Activated T-cell treated with anti-CD3 and anti-CD28 coated beads for 48 hours (primary cell): ENCODE data around the gene IGIP.

Experiments
- DNase-seq: peaks from one replicate; pipeline ENCODE4 v3.0.0-alpha.2; 2020; ENCODE audit warnings: low read depth

The IGIP gene

GRCh38 chr5:140125637-140126036 is at the start of gene IGIP:
Gene IGIP, plus strand, starts transcription at chr5:140125937. Its CDS starts 2,540 bp downstream, at chr5:140128477.
- DNase-seq, result no peak

- DNase-seq, result no peak
Measured at GRCh38 chr5:140076142-140076541, 49.6 kb upstream of the IGIP start.

DNA sequence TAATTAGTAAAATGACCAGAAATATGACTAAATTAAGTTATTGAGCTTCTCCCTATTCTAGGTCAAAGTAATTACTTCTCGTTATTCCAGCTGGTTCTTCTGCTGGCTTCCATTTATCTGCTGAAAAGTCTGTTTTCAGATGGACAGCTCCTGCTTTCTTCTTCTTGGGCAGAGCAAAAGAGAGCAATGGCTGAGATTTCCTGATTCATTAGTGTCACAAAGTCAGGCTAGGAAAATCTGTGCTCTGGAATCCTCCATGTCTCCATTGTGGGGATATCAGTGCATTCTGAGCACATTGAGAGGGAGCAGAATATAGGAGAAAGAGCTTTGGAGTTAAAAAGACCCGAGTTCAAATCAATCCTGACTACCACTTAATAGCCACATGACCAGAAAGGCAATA is 48.9 kb upstream of the IGIP start:
- no peak for DNase-seq

GRCh38 chr5:140083120-140083519 is 42.6 kb upstream of the IGIP start:
- no peak for DNase-seq

GRCh38 chr5:140083650-140084049 is 42.1 kb upstream of the IGIP start:
- DNase-seq, result no peak

- DNase-seq, result no peak
Measured at GRCh38 chr5:140084541-140084940, 41.2 kb upstream of the IGIP start.

GRCh38 chr5:140090251-140090650 is 35.5 kb upstream of the IGIP start:
- no peak for DNase-seq

DNA sequence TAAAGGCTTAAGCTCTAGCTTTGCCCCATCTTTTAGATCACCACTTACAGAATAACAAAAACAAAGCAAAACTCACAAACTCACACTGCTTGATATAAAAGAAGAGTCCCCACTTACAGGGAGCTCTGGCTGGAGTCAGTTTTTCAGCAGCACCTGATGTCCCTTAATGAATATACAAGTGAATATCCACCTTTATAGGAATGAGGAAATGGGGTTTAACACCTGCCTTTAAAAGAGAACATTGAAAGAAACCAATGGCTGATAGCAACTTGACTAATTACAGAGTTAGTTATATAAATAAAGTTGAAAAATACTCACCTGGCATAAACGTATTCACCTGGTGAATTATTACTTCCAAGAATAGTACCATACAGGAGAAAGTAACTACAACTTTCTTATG is 32.6 kb upstream of the IGIP start:
- DNase-seq, result no peak

- no peak for DNase-seq
Measured at GRCh38 chr5:140093866-140094265, 31.9 kb upstream of the IGIP start.

GRCh38 chr5:140094889-140095288 is 30.8 kb upstream of the IGIP start:
- no peak for DNase-seq

DNA sequence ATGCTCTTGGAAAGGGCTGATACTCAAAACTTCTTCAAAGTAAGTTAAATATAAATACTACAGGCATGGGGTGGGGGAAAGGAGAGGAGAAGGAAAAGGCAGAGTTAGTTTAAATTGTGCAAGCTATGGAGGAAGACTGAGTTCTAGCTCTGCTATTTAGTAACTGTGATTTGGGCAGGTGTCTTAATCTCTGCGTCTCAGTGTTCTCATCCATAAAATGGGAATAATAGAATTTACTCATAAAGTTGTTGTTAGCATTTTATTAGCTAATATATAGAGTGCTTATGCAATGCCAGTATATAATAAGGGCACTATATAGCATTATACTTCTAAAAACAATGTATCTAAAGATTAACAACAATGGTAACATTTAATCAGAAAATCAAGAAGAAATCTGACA is 24.6 kb upstream of the IGIP start:
- DNase-seq, result no peak

DNA sequence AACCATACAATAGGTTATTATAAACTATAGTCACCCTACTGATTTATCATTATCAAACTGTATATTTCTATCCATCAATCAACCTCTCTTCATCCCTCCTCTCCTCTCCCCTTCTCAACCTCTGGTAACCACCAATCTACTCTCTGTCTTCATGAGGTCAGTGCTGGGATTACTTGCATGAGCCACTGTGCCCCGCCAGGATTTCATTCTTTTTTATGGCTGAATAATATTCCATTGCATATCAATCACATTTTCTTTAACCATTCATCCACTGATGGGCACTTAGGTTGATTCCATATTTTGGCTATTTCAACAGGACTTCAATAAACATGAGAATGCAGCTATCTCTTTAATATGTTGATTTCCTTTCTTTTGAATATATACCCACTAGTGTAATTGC is 22.6 kb upstream of the IGIP start:
- no peak for DNase-seq

GRCh38 chr5:140104100-140104499 is 21.6 kb upstream of the IGIP start:
- no peak for DNase-seq

- DNase-seq, result no peak
Measured at GRCh38 chr5:140106101-140106500, 19.6 kb upstream of the IGIP start.

DNA sequence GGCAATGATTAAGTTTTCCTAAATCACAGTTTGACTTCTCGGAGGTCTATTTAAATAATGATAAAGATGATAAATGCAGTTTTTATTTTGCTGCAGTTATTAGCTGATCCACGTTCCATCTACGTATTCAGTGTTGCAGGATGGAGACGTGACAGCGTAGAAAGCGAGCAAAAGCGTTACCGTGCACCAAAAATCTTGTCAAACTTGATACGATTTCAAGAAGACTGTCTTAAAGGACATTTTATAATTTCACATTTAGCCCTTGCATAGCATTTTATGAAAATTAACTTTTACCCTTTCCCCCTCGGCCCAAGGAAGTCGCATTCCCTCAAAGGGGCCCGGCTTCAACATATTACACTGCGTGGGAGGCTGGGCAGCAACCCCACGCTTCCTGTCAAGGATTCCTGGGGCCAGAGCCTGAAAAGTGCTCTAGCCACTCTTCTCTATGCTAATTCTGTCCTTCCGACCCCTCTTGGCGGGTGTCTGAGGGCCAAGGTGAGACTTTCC is 18.9 kb upstream of the IGIP start:
- no peak for DNase-seq

- DNase-seq, result peak; percentile 92
Measured at GRCh38 chr5:140107312-140108092, 18.2 kb upstream of the IGIP start.

- no peak for DNase-seq
Measured at GRCh38 chr5:140108093-140109017, 17.4 kb upstream of the IGIP start.

- no peak for DNase-seq
Measured at GRCh38 chr5:140109018-140109758, 16.5 kb upstream of the IGIP start.

DNA sequence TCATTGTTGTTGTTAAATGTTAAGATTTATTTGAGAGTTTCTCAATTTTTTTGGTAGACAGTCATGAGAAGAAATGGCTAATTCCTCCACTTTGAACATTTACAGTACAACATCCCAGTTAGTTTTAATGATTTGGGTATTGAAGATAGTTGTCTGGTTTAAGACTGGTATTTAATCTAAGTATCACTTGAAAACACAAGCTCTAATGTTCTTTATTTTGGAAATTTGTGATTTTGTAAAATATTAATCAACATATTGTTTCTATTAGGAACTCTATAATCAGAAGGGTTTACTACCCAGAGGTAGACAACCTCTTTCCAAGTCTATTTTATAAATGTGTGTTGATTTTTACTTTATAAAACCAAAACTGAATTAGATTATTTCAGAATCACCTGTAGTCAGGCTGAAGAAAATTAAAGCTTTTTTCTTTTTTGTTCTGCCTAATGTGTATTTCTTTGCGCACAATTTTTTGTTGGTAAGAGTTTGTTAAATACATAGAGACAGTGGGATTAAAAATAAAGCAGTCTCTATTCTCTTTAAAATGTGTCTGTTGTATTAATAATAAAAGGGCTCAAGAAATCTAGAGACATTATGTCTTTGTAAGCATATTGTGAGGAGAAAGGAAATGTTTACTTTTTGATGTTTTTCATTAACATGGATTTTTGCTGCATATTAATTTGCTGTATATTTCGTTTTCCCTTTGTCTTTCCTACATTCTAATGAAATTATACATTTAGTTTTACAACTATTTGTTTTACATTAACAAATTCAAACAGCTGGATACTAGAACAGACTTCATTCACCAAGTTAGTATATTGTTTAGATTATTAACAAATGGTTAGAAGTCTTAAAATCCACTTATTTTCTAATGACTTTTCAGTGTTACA is 15.7 kb upstream of the IGIP start:
- no peak for DNase-seq

DNA sequence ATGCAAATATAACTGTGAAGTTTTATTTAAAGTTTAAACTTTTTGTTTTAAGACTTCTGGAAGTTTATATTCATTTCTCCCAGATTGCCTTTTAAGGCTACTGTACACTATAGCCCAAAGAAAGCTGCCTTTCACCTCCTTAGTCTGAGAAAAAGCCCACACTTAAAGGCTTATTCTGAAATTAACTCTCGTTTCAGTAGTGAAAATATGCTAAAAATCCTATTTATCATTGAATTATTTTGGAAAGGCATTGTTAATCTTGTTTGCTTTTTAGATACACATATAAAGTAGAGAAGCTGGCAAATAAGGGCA is 15.1 kb upstream of the IGIP start:
- no peak for DNase-seq
